ENCODE measurements around the gene OSER1. TPM values are rescaled to one million over a fixed set of nuclear protein-coding genes. Genes with fewer than 3 reads are reported as not detected.

The OSER1 gene
- total and polyA plus RNA-seq, 4 donors = 22.6 to 32.9 (median 27.7) TPM

DNA sequence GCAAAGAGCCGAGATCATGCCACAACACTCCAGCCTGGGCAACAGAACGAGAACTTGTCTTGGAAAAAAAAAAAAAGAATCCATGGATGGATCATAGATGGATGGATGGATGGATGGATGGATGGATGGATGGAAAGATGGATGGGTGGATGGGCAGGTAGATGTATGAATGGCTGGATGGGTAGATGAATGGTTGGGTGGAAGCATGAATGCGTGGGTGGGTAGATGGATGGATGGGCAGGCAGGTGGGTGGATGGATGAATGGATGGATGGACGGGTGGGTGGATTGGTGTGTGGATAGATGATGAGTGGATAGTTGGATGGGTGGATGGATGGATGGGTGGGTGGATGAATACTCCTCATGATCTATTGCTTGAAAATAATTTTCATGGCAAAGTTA is 25.0 kb downstream of the OSER1 start:
- Histone ChIP-seq H3K27ac (ENCODE audit: low read depth in 1 of 2, low read length in 1 of 2) (peak overlapping the region in 1 of 2 donors; percentile 95), H3K4me3 (no peak overlapping the region), H3K27me3 (ENCODE audit: control insufficient read depth in 3 of 3, insufficient read depth in 3 of 3, low read length in 2 of 3) (peaks cover 0 to 30% (median 2%) of the 10 kb centered on the region in 3 donors), H3K36me3 (ENCODE audit: control insufficient read depth in 4 of 4, insufficient read depth in 4 of 4, low read length in 4 of 4) (no peaks in the 10 kb centered on the region), H3K4me1 (ENCODE audit: control insufficient read depth in 5 of 5, insufficient read depth in 5 of 5, low read length in 5 of 5) (peaks cover 0 to 21% (median 9%) of the 10 kb centered on the region in 5 donors), H3K9ac (ENCODE audit: insufficient read depth in 1 of 2, low read length in 2 of 2) (no peak overlapping the region), H3K9me3 (ENCODE audit: control insufficient read depth in 4 of 4, insufficient read depth in 3 of 4, low read length in 3 of 4) (no peaks in the 10 kb centered on the region)
- ATAC-seq (ENCODE audit: insufficient read depth, low FRiP score) (no peak), DNase-seq (no peak)
- no peak for TF ChIP-seq CTCF (IDR thresholded peaks at IDR 0.05; ENCODE audit: control extremely low read depth, extremely low read depth)
- 93 to 99% methylated on average over 4 of the region's 4 CpGs for WGBS, 2 donors

GRCh38 chr20:44183282-44183681 is 27.3 kb downstream of the OSER1 start:
- H3K9ac ChIP-seq (ENCODE audit: insufficient read depth in 1 of 2, low read length in 2 of 2) = no peak overlapping the region
- WGBS, 2 donors = 71 to 87% methylated on average over 7 of the region's 7 CpGs

GRCh38 chr20:44182863-44183262 is 27.7 kb downstream of the OSER1 start:
- ATAC-seq (ENCODE audit: insufficient read depth, low FRiP score) (no peak), DNase-seq (no peak)
- peak overlapping the region in 1 of 2 donors; percentile 93 for H3K27ac ChIP-seq (ENCODE audit: low read depth in 1 of 2, low read length in 1 of 2)
- no peaks in the 10 kb centered on the region for H3K9me3 ChIP-seq (ENCODE audit: control insufficient read depth in 4 of 4, insufficient read depth in 3 of 4, low read length in 3 of 4)
- no peaks in the 10 kb centered on the region for H3K36me3 ChIP-seq (ENCODE audit: control insufficient read depth in 4 of 4, insufficient read depth in 4 of 4, low read length in 4 of 4)
- TF ChIP-seq CTCF (IDR thresholded peaks at IDR 0.05; ENCODE audit: control extremely low read depth, extremely low read depth) = no peak
- WGBS, 2 donors = 88 to 96% methylated on average over 3 of the region's 3 CpGs
- H3K9ac ChIP-seq (ENCODE audit: insufficient read depth in 1 of 2, low read length in 2 of 2) = no peak overlapping the region
- H3K27me3 ChIP-seq (ENCODE audit: control insufficient read depth in 3 of 3, insufficient read depth in 3 of 3, low read length in 2 of 3) = peaks cover 0 to 30% (median 2%) of the 10 kb centered on the region in 3 donors
- no peak overlapping the region for H3K4me3 ChIP-seq
- peaks cover 0 to 20% (median 4%) of the 10 kb centered on the region in 5 donors for H3K4me1 ChIP-seq (ENCODE audit: control insufficient read depth in 5 of 5, insufficient read depth in 5 of 5, low read length in 5 of 5)

More at GRCh38 chr20:44183282-44183681, 27.3 kb downstream of the OSER1 start:
- no peak for TF ChIP-seq CTCF (IDR thresholded peaks at IDR 0.05; ENCODE audit: control extremely low read depth, extremely low read depth)
- Histone ChIP-seq H3K9me3 (ENCODE audit: control insufficient read depth in 4 of 4, insufficient read depth in 3 of 4, low read length in 3 of 4) (no peaks in the 10 kb centered on the region), H3K36me3 (ENCODE audit: control insufficient read depth in 4 of 4, insufficient read depth in 4 of 4, low read length in 4 of 4) (no peaks in the 10 kb centered on the region), H3K4me1 (ENCODE audit: control insufficient read depth in 5 of 5, insufficient read depth in 5 of 5, low read length in 5 of 5) (peaks cover 0 to 21% (median 7%) of the 10 kb centered on the region in 5 donors), H3K27ac (ENCODE audit: low read depth in 1 of 2, low read length in 1 of 2) (peak overlapping the region in 1 of 2 donors; percentile 93), H3K27me3 (ENCODE audit: control insufficient read depth in 3 of 3, insufficient read depth in 3 of 3, low read length in 2 of 3) (peaks cover 0 to 32% (median 2%) of the 10 kb centered on the region in 3 donors), H3K4me3 (peak overlapping the region; percentile 1)
- DNase-seq (no peak), ATAC-seq (ENCODE audit: insufficient read depth, low FRiP score) (no peak)

Data from lung (tissue), 12 donors.